GM12892 (cell line): ENCODE measurements around the gene LEPR.

Experiments used
- POLR2A ChIP-seq: IDR thresholded peaks from 2 replicates; pipeline ENCODE4 v1.6.1; 2011; ENCODE audit warnings: low read depth, low read length, control low read depth
- TAF1 ChIP-seq: IDR thresholded peaks from 2 replicates; pipeline ENCODE4 v1.6.1; 2011; ENCODE audit warnings: low read depth, mild to moderate bottlenecking, control low read depth, low read length, borderline replicate concordance

DNA sequence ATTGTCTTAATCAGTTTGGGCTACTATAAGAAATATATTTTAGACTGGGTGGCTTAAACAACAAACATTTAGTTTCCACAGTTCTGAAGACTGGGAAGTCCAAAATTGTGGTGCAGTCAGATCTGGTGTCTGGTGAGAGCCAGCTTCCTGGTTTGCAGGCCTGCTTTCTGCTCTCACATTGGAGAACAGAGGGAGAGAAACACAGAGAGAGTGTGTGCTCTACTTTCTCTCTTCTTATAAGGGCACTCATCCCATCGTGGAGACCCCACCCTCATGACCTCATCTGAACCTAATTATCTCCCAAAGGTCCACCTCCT is 4.1 kb downstream of the LEPR start:
- TF ChIP-seq POLR2A (no peak), TAF1 (no peak)
